HepG2 (cell line): ENCODE results near the gene DCTN1. TPM values are rescaled to one million over a fixed set of nuclear protein-coding genes. Genes with fewer than 3 reads are reported as not detected.

Experiments used
- ERF ChIP-seq: IDR thresholded peaks from 2 replicates; pipeline ENCODE4 v1.6.1; 2018; ENCODE audit warnings: missing biosample characterization, missing genetic modification reagents
- GABPB1 ChIP-seq: IDR thresholded peaks from 2 replicates; pipeline ENCODE4 v1.6.1; 2016; ENCODE audit warnings: mild to moderate bottlenecking, missing genetic modification reagents, moderate library complexity, missing compliant biosample characterization
- GATAD1 ChIP-seq: IDR thresholded peaks from 2 replicates; pipeline ENCODE4 v1.6.1; 2016; ENCODE audit warnings: missing genetic modification reagents, missing compliant biosample characterization
- MAF1 ChIP-seq: sonication (generic); formaldehyde crosslinking; IDR thresholded peaks from 2 replicates; pipeline ENCODE4 v1.5.0; 2020; ENCODE audit warnings: missing genetic modification reagents, borderline replicate concordance
- NPAS2 ChIP-seq: sonication (generic); formaldehyde crosslinking; IDR thresholded peaks from 2 replicates; pipeline ENCODE4 v1.8.0; 2022; ENCODE audit warnings: mild to moderate bottlenecking, missing genetic modification reagents, borderline replicate concordance
- ZFP41 ChIP-seq: sonication (generic); formaldehyde crosslinking; IDR thresholded peaks from 2 replicates; pipeline ENCODE4 v1.4.0; 2020; ENCODE audit warnings: mild to moderate bottlenecking, missing genetic modification reagents, borderline replicate concordance
- ZNF143 ChIP-seq: sonication (generic); formaldehyde crosslinking; IDR thresholded peaks from 2 replicates; pipeline ENCODE4 v1.4.0; 2020; ENCODE audit warnings: missing genetic modification reagents
- ZNF292 ChIP-seq: sonication (generic); formaldehyde crosslinking; IDR thresholded peaks from 2 replicates; pipeline ENCODE4 v1.8.1; 2022; ENCODE audit warnings: mild to moderate bottlenecking, low read depth, missing genetic modification reagents, borderline replicate concordance
- ZNF496 ChIP-seq: sonication (generic); formaldehyde crosslinking; IDR thresholded peaks from 2 replicates; pipeline ENCODE4 v1.8.1; 2023; ENCODE audit warnings: mild to moderate bottlenecking, moderate library complexity, missing genetic modification reagents; ENCODE audit not compliant: insufficient replicate concordance
- polyA plus RNA-seq, 8 experiments: library from polyadenylated mRNA; depleted of rRNA in 3 of 8; stranded (reverse) in 7 of 8; unstranded in 1 of 8; fragments of >200 nt; fragmentation: Illumina TruSeq in 4 of 8; extraction: Trizol in 4 of 8; gene quantifications; 2 replicates each; pipeline versions ENCODE4 v1.2.1 to v1.2.3, GENCODE V29; 2011 to 2016; ENCODE audit warnings: low read depth in 4 of 8, missing spikeins in 1 of 8, mixed read lengths in 1 of 8; ENCODE audit not compliant: insufficient read depth in 1 of 8
- total RNA-seq, 5 experiments: library from RNA; depleted of rRNA; stranded (reverse); fragments of >200 nt; fragmentation: Illumina TruSeq; extraction: Trizol; gene quantifications; 2 replicates each; pipeline ENCODE4 v1.2.3, GENCODE V29; 2016; ENCODE audit warnings: low read depth in 1 of 5
- TF ChIP-seq, protein P1 (sequence below): IDR thresholded peaks from 2 replicates; pipeline ENCODE4 v1.6.1; 2018; ENCODE audit warnings: missing genetic modification reagents, mild to moderate bottlenecking, missing compliant biosample characterization
- TF ChIP-seq, protein P2 (sequence below): sonication (generic); formaldehyde crosslinking; IDR thresholded peaks from 2 replicates; pipeline ENCODE4 v1.4.0; 2020; ENCODE audit warnings: missing genetic modification reagents
- TF ChIP-seq, protein P3 (sequence below): sonication (generic); formaldehyde crosslinking; IDR thresholded peaks from 2 replicates; pipeline ENCODE4 v1.4.0; 2020; ENCODE audit warnings: missing genetic modification reagents
- TF ChIP-seq, protein P4 (sequence below): sonication (generic); formaldehyde crosslinking; IDR thresholded peaks from 2 replicates; pipeline ENCODE4 v1.5.1; 2020; ENCODE audit warnings: missing genetic modification reagents, mild to moderate bottlenecking, borderline replicate concordance
- TF ChIP-seq, protein P5 (sequence below): sonication (generic); formaldehyde crosslinking; IDR thresholded peaks from 2 replicates; pipeline ENCODE4 v1.5.1; 2020; ENCODE audit warnings: missing genetic modification reagents, mild to moderate bottlenecking, borderline replicate concordance
- TF ChIP-seq, protein P6 (sequence below): IDR thresholded peaks from 2 replicates; pipeline ENCODE4 v1.6.1; 2012; ENCODE audit warnings: low read depth, low read length, improper control_type of control experiment
- TF ChIP-seq, protein P7 (sequence below): sonication (generic); formaldehyde crosslinking; IDR thresholded peaks from 2 replicates; pipeline ENCODE4 v1.4.0; 2020; ENCODE audit warnings: missing genetic modification reagents, low read depth, mild to moderate bottlenecking, borderline replicate concordance
- TF ChIP-seq, protein P8 (sequence below): fragments of 450-650 bp; IDR thresholded peaks from 2 replicates; pipeline ENCODE4 v1.6.1; 2017

DCTN1 gene
- total and polyA plus RNA-seq, 2 of the 13 experiments (the other 11 are each of a cell fraction or from before 2014, with no cell fraction given): 73.2 to 122 TPM

DNA sequence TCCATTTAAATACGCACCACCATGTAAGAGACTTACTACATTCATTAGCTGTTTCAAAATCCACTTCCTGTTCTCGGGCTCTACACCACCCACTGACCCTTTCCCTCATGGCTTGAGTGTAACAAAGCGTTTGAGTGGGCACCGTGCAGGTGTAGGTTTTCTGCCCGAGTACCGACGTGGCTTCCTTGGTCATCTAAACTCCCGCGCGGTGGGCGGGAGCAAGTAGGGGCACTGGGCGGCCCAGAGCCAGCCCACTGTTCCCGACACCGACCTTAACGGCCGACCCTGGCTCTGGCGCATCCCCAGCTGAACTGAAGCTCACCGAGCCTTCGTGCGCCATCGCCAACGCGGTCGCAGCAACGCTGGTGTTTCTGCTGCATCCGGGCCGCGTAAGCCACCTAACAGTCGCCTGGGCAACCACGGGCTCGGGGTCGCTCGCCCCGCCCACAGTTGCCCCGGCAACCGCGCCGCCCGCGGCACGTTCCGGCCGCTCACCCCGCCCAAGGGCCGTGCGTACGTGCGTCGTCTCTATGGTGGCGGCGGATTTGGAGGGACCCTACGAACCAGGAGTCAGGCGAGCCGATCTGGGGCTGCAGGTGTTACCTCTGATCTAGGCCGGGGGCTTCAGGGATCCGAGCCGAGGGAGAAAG, 41.2 kb upstream of the DCTN1 start, which contains the start of the genes C2orf81 and WDR54 (continued):
- no peak for TF ChIP-seq MAF1
- TF ChIP-seq ZFP41 (CRISPR knock-in tag): 0 out of 2 replicates have a peak, but pooled peaks have one; percentile 36
- no peak for TF ChIP-seq ZNF496 (CRISPR knock-in tag)
- TF ChIP-seq, protein P1, sequence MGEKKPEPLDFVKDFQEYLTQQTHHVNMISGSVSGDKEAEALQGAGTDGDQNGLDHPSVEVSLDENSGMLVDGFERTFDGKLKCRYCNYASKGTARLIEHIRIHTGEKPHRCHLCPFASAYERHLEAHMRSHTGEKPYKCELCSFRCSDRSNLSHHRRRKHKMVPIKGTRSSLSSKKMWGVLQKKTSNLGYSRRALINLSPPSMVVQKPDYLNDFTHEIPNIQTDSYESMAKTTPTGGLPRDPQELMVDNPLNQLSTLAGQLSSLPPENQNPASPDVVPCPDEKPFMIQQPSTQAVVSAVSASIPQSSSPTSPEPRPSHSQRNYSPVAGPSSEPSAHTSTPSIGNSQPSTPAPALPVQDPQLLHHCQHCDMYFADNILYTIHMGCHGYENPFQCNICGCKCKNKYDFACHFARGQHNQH: peak; percentile 40; the same call in 1 of the 2 replicates
- 0 out of 2 replicates have a peak, but pooled peaks have one; percentile 26 for TF ChIP-seq GATAD1 (CRISPR knock-in tag)
- TF ChIP-seq ZNF143 (CRISPR knock-in tag): 0 out of 2 replicates have a peak, but pooled peaks have one; percentile 5
- TF ChIP-seq, protein P2, sequence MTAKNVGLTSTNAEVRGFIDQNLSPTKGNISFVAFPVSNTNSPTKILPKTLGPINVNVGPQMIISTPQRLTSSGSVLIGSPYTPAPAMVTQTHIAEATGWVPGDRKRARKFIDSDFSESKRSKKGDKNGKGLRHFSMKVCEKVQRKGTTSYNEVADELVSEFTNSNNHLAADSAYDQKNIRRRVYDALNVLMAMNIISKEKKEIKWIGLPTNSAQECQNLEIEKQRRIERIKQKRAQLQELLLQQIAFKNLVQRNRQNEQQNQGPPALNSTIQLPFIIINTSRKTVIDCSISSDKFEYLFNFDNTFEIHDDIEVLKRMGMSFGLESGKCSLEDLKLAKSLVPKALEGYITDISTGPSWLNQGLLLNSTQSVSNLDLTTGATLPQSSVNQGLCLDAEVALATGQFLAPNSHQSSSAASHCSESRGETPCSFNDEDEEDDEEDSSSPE: peak; percentile 85
- TF ChIP-seq, protein P3, sequence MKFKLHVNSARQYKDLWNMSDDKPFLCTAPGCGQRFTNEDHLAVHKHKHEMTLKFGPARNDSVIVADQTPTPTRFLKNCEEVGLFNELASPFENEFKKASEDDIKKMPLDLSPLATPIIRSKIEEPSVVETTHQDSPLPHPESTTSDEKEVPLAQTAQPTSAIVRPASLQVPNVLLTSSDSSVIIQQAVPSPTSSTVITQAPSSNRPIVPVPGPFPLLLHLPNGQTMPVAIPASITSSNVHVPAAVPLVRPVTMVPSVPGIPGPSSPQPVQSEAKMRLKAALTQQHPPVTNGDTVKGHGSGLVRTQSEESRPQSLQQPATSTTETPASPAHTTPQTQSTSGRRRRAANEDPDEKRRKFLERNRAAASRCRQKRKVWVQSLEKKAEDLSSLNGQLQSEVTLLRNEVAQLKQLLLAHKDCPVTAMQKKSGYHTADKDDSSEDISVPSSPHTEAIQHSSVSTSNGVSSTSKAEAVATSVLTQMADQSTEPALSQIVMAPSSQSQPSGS (CRISPR knock-in tag): no peak
- TF ChIP-seq, protein P4, sequence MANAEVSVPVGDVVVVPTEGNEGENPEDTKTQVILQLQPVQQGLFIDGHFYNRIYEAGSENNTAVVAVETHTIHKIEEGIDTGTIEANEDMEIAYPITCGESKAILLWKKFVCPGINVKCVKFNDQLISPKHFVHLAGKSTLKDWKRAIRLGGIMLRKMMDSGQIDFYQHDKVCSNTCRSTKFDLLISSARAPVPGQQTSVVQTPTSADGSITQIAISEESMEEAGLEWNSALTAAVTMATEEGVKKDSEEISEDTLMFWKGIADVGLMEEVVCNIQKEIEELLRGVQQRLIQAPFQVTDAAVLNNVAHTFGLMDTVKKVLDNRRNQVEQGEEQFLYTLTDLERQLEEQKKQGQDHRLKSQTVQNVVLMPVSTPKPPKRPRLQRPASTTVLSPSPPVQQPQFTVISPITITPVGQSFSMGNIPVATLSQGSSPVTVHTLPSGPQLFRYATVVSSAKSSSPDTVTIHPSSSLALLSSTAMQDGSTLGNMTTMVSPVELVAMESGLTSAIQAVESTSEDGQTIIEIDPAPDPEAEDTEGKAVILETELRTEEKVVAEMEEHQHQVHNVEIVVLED (CRISPR knock-in tag): peak; percentile 98
- no peak for TF ChIP-seq NPAS2
- peak; percentile 19; the same call in 1 of the 2 replicates for TF ChIP-seq ZNF292
- TF ChIP-seq ERF (CRISPR knock-in tag): peak; percentile 22; the same call in 1 of the 2 replicates
- TF ChIP-seq GABPB1: peak; percentile 85
- TF ChIP-seq, protein P5, sequence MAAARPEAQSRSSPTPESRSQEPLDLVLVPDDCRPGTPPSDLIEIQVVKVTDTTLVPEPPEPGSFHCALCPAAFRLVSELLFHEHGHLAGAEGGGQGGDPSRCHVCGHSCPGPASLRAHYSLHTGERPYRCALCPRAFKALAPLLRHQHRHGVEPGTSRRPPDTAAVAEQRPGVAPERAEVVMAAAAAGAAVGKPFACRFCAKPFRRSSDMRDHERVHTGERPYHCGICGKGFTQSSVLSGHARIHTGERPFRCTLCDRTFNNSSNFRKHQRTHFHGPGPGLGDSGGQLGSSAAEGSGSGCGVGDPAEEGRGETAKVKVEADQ (CRISPR knock-in tag): 0 out of 2 replicates have a peak, but pooled peaks have one; percentile 45
- TF ChIP-seq, protein P6, sequence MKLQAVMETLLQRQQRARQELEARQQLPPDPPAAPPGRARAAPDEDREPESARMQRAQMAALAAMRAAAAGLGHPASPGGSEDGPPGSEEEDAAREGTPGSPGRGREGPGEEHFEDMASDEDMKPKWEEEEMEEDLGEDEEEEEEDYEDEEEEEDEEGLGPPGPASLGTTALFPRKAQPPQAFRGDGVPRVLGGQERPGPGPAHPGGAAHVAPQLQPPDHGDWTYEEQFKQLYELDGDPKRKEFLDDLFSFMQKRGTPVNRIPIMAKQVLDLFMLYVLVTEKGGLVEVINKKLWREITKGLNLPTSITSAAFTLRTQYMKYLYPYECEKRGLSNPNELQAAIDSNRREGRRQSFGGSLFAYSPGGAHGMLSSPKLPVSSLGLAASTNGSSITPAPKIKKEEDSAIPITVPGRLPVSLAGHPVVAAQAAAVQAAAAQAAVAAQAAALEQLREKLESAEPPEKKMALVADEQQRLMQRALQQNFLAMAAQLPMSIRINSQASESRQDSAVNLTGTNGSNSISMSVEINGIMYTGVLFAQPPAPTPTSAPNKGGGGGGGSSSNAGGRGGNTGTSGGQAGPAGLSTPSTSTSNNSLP: no peak
- TF ChIP-seq, protein P7, sequence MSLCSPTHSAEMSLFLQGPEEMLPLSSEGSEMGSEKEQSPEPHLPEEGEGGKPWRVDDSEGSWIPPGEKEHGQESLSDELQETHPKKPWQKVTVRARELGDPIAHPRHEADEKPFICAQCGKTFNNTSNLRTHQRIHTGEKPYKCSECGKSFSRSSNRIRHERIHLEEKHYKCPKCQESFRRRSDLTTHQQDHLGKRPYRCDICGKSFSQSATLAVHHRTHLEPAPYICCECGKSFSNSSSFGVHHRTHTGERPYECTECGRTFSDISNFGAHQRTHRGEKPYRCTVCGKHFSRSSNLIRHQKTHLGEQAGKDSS (CRISPR knock-in tag): 0 out of 2 replicates have a peak, but pooled peaks have one; percentile 53
- TF ChIP-seq, protein P8, sequence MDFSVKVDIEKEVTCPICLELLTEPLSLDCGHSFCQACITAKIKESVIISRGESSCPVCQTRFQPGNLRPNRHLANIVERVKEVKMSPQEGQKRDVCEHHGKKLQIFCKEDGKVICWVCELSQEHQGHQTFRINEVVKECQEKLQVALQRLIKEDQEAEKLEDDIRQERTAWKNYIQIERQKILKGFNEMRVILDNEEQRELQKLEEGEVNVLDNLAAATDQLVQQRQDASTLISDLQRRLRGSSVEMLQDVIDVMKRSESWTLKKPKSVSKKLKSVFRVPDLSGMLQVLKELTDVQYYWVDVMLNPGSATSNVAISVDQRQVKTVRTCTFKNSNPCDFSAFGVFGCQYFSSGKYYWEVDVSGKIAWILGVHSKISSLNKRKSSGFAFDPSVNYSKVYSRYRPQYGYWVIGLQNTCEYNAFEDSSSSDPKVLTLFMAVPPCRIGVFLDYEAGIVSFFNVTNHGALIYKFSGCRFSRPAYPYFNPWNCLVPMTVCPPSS: no peak
